ENCODE results near the gene SLC30A7.
"Not testable (repeated sequence)": the region's sequence is repeated elsewhere in the genome, so short reads cannot be mapped to it uniquely, and the experiment has no call there.

SLC30A7 gene

GRCh38 chr1:100895540-100896480 lies at the start of gene SLC30A7:
Gene SLC30A7 (plus strand): TSS chr1:100896090. CDS start chr1:100896263, 173 bp downstream.
- DNase-seq, result peak; percentile 93

- no peak for DNase-seq
Measured at GRCh38 chr1:100847361-100848082, 48.4 kb upstream of the SLC30A7 start.

- no peak for DNase-seq
Measured at GRCh38 chr1:100851726-100852125, 44.2 kb upstream of the SLC30A7 start.

- no peak for DNase-seq
Measured at GRCh38 chr1:100852976-100853375, 42.9 kb upstream of the SLC30A7 start.

GRCh38 chr1:100855116-100855515 lies 40.8 kb upstream of the SLC30A7 start:
- not testable (repeated sequence) for DNase-seq

- no peak for DNase-seq
Measured at GRCh38 chr1:100860397-100860991, 35.4 kb upstream of the SLC30A7 start.

- DNase-seq, result no peak
Measured at GRCh38 chr1:100861379-100861778, 34.5 kb upstream of the SLC30A7 start.

GRCh38 chr1:100862591-100862990 lies 33.3 kb upstream of the SLC30A7 start:
- no peak for DNase-seq

GRCh38 chr1:100866041-100866900 lies 29.6 kb upstream of the SLC30A7 start:
- DNase-seq, result no peak

- DNase-seq, result no peak
Measured at GRCh38 chr1:100866901-100867206, 29.0 kb upstream of the SLC30A7 start.

- no peak for DNase-seq
Measured at GRCh38 chr1:100868364-100868995, 27.4 kb upstream of the SLC30A7 start.

GRCh38 chr1:100869996-100870395 lies 25.9 kb upstream of the SLC30A7 start:
- no peak for DNase-seq

- DNase-seq, result no peak
Measured at GRCh38 chr1:100874433-100874832, 21.5 kb upstream of the SLC30A7 start.

- no peak for DNase-seq
Measured at GRCh38 chr1:100875228-100875627, 20.7 kb upstream of the SLC30A7 start.

GRCh38 chr1:100876291-100876690 lies 19.6 kb upstream of the SLC30A7 start:
- no peak for DNase-seq

- DNase-seq, result no peak
Measured at GRCh38 chr1:100879422-100879821, 16.5 kb upstream of the SLC30A7 start.

- DNase-seq, result no peak
Measured at GRCh38 chr1:100881687-100882086, 14.2 kb upstream of the SLC30A7 start.

- DNase-seq, result no peak
Measured at GRCh38 chr1:100882698-100883097, 13.2 kb upstream of the SLC30A7 start.

- no peak for DNase-seq
Measured at GRCh38 chr1:100883963-100884362, 11.9 kb upstream of the SLC30A7 start.

- not testable (repeated sequence) for DNase-seq
Measured at GRCh38 chr1:100889007-100889406, 6.9 kb upstream of the SLC30A7 start.

- not testable (repeated sequence) for DNase-seq
Measured at GRCh38 chr1:100889869-100890482, 5.9 kb upstream of the SLC30A7 start.

GRCh38 chr1:100891380-100891779 lies 4.5 kb upstream of the SLC30A7 start:
- DNase-seq, result no peak

Data from retina (tissue), 1 donor.